Suppressor macrophage treated with lipopolysaccharide for 1 hour (primary cell): ENCODE measurements around the gene TESK2.
"Not testable (repeated sequence)": the region's sequence is repeated elsewhere in the genome, so short reads cannot be mapped to it uniquely, and the experiment has no call there.

Experiments
- DNase-seq, 3 donors: peaks; one replicate each; pipeline ENCODE4 v3.0.0-alpha.2; 2020 to 2022

TESK2 gene

GRCh38 chr1:45508295-45509151, 17.6 kb upstream of the TESK2 start:
- DNase-seq: no peak

- DNase-seq: no peak
Observed at GRCh38 chr1:45507893-45508292, 16.9 kb upstream of the TESK2 start.

- DNase-seq: no peak
Observed at GRCh38 chr1:45507195-45507594, 16.2 kb upstream of the TESK2 start.

GRCh38 chr1:45503462-45504360, 12.7 kb upstream of the TESK2 start:
- no peak for DNase-seq

- DNase-seq: no peak
Observed at GRCh38 chr1:45501505-45501859, 10.5 kb upstream of the TESK2 start.

GRCh38 chr1:45499415-45499769, 8.4 kb upstream of the TESK2 start:
- no peak for DNase-seq

- no peak for DNase-seq
Observed at GRCh38 chr1:45498279-45498678, 7.3 kb upstream of the TESK2 start.

- DNase-seq: peak; percentile 77 to 81 (median 80)
Observed at GRCh38 chr1:45493116-45493697, 2.2 kb upstream of the TESK2 start.

- DNase-seq: no peak
Observed at GRCh38 chr1:45492691-45493090, 1.7 kb upstream of the TESK2 start.

GRCh38 chr1:45491487-45492260, 711 bp upstream of the TESK2 start:
- no peak for DNase-seq

- peak; percentile 35 to 41 (median 41) for DNase-seq
Observed at GRCh38 chr1:45490121-45490625, 790 bp downstream of the TESK2 start.

- DNase-seq: peak; percentile 64 to 74 (median 66)
Observed at GRCh38 chr1:45489379-45489778, 1.6 kb downstream of the TESK2 start.

- DNase-seq: peak; percentile 39 to 48 (median 47)
Observed at GRCh38 chr1:45488666-45489377, 2.1 kb downstream of the TESK2 start.

- no peak for DNase-seq
Observed at GRCh38 chr1:45485949-45486348, 5.0 kb downstream of the TESK2 start.

GRCh38 chr1:45479039-45479748, 11.8 kb downstream of the TESK2 start:
- no peak for DNase-seq

- DNase-seq: no peak
Observed at GRCh38 chr1:45478121-45478814, 12.7 kb downstream of the TESK2 start.

- no peak for DNase-seq
Observed at GRCh38 chr1:45477646-45478045, 13.3 kb downstream of the TESK2 start.

- not testable (repeated sequence) for DNase-seq
Observed at GRCh38 chr1:45474194-45474593, 16.8 kb downstream of the TESK2 start.

GRCh38 chr1:45473302-45473701, 17.7 kb downstream of the TESK2 start:
- DNase-seq: no peak

GRCh38 chr1:45470306-45470798, 20.6 kb downstream of the TESK2 start:
- no peak for DNase-seq
